Anterior cingulate cortex (tissue), 58 donors: ENCODE data around the gene ARTN.

Experiments used
- DNase-seq, 58 donors: peaks; one replicate each; lab custom pipeline; 2025; lab: John Stamatoyannopoulos, UW

The ARTN gene, protein sequence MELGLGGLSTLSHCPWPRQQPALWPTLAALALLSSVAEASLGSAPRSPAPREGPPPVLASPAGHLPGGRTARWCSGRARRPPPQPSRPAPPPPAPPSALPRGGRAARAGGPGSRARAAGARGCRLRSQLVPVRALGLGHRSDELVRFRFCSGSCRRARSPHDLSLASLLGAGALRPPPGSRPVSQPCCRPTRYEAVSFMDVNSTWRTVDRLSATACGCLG

GRCh38 chr1:43933386-43934100, at the start of gene ARTN:
ARTN (plus strand) TSS chr1:43933801; CDS start chr1:43935657, 1,856 bp downstream.
- DNase-seq: no peak

DNA sequence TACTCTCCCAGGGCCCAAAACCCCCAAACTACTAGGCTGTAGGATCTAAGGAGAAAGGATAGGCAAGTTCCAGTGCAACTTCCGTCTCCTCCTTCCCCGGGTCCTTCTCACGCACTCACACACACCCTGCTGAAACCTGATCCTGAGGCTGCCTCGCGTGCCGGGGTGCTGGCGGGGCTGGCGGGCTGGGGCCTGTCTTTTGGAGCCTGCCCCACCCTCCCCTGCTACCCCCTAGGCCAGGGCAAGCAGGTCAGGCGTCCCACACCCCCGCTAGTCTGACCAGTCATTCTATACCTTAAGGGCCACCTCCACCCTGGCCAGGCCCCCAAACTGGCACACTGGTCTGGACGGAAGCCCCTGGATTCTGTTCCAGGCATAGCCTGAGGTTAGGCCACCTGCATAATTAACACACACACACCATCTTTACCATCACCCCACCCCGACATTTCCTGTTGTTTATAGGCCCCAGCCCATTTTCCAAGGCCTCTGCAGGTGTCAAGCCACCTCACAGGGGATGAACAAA, 48.3 kb upstream of the ARTN start:
- no peak for DNase-seq

- no peak for DNase-seq
Observed at GRCh38 chr1:43887748-43888147, 45.9 kb upstream of the ARTN start.

DNA sequence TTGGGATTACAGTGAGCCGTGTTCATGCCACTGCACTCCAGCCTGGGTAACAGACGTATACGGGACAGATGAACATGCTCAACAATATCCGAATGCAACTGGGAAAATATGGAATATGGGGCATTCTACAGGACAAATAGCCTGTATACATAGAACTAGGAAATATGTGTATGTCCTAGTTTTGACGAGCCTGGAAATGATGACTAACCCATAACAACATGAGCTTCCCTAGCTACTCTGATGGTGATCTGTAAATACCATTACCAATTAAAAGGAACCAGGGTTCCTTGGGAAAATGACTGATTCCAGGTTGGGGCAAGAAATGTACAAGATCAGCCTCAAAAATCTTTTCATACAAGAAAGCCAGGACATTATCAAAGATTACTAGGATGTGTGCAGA, 42.8 kb upstream of the ARTN start:
- no peak for DNase-seq

DNA sequence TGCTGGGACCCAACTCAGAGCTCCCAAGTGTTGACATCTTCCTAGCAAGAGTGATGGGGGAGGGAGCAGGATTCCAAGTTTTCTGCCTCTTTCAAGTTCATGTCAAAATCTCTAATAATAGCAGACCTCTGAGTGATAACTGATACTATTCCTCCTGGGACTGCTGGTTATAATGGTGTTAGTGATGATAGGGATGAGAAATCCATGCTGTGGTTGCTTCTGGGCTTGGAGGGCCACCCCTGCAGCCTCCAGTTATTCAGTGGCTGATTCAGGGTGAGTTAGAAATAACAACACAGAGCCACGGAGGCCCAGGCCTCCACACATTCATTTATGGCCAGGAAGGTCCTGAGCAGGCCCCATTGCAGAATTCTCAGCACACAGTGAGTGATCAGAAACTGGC, 40.6 kb upstream of the ARTN start:
- DNase-seq: no peak

DNA sequence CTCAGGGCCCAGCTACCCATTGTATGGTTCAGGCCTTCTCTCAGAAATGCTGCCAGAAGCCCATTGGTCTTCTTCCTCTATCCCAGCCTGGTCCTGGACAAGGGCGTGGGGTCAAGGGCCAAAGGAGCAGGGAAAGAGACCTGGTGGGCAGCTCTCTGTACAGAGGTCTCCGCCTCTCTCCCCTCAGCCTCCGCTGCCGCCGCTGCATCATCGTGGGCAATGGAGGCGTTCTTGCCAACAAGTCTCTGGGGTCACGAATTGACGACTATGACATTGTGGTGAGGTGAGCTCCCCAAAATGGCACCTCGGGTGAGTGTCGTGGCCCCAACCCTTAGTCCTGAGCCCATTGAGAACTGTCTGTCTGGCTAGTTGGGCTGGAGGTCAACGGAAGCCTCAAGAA, 34.6 kb upstream of the ARTN start:
- no peak for DNase-seq

GRCh38 chr1:43900386-43900785, 33.2 kb upstream of the ARTN start:
- DNase-seq: no peak

DNA sequence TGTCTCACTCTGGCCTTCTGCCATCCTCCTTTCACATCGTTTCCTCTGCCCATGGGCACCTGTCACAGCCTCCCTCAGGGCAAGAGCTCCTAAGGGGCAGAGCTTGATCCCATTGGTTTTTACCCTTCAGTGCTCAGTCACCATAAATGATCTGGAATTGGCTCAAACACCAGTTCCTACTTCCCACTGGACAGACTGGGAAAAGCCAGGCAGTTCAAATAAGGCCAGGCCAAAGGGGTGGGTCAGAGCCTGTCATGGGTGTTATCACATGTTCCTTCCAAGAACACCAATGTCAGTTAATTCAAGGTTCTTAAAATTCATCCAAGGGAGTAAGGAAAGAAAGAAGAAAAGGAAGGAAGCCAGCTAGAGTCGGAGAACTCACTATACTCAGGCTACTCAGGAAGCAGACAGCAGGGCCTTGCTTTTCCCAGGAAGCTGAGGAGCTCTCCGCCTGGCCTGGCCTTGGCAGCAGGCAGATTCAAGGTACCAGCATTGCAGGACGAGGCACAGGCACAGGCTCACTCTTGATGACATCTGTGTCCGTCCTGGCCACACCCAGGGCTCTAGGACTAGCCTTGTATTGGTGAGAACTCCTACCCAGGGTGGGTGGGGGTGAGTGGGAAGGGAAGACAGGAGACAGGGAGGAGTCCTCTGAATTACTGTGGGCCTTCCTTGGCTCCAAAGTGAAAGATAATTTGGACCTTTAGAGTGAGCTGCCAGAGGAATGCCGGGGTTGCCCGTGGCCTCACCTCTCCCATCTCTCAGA, 32.2 kb upstream of the ARTN start:
- DNase-seq: no peak

DNA sequence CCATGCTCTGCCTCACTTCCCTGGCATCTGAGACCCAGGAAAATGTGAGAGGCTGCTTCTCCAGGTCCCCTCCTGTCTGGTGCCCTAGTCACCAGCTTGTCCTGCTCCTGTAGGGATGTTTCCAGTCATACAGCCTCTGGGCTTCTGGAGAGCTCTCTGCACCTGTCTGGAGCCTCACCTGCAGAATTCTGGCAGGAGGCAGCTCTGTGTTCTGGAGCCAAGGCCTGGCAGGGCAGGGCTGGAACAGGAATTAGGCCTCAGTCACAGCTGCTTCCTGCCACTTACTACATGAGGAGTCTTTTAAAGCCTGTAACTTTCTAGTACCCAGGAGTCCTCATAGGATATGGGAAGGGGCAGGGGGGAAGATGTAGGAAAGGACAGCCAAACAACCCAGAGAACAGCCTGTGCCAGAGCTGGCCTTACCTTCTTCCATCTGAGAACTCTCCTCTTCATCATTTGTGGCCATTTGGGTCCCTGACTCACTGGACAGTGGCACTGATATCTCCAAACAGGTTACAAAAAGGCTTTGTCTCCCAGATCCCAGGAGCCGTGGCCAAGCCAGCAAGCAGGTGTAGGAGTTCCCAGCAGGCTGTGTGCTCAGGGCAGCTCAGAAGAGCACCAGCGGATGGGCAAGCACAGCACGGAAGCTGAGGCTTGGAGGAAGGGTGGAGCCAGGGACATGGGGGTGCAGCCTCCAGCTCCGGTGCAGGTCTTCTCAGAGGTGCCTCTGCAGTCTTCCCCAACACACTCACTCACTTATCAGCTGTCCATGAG, 31.4 kb upstream of the ARTN start:
- no peak for DNase-seq

- no peak for DNase-seq
Observed at GRCh38 chr1:43904660-43905551, 28.7 kb upstream of the ARTN start.

DNA sequence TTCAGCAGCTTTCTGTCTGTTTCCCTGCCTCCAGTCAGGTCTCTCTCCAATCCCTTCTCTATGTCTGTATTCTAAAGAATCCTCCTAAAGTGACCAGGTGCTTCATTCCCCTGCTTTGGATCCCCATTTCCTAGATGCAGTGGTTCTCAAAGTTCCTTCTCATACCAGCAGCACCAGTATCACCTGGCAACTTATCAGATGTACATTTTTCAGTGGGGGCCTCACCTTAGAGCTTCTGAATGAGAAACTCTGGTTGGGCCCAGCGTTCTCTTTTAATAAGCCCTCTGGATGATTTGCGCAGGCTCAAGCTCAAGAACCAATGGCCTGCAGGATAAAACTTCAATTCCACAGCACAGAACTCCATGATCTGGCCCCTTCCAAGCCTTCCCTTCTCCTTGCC, 25.4 kb upstream of the ARTN start:
- DNase-seq: no peak

GRCh38 chr1:43908858-43909257, 24.7 kb upstream of the ARTN start:
- no peak for DNase-seq

GRCh38 chr1:43910343-43910742, 23.3 kb upstream of the ARTN start:
- DNase-seq: no peak

DNA sequence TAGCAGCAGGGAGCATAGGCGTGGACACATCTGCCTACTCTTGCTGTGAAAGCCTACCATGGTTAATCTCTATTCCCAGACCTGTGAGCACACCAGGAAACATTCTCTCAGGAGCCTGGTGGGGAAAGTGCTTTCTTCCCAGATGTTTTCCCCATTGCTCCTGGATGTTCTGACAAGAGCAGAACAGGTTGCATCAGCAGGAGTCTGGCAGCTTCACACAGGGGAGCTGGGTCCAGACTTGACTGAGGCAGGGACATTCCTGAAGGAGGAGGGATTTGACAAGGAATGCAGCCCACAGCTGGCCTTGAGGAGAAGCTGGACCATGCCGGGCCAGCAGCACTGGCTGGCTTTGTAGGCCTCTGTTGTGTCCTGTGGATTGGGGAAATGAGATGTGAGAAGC, 21.0 kb upstream of the ARTN start:
- no peak for DNase-seq

GRCh38 chr1:43913051-43913501, 20.5 kb upstream of the ARTN start:
- no peak for DNase-seq

GRCh38 chr1:43913666-43914360, 19.8 kb upstream of the ARTN start:
- no peak for DNase-seq

- no peak for DNase-seq
Observed at GRCh38 chr1:43914576-43915525, 18.8 kb upstream of the ARTN start.

- no peak for DNase-seq
Observed at GRCh38 chr1:43919906-43920305, 13.7 kb upstream of the ARTN start.
